AG04450 (cell line): ENCODE data around the gene INPP5A. TPM values are rescaled to one million over a fixed set of nuclear protein-coding genes. Genes with fewer than 3 reads are reported as not detected.
"Not testable (repeated sequence)": the region's sequence is repeated elsewhere in the genome, so short reads cannot be mapped to it uniquely, and the experiment has no call there.

Source experiments
- CTCF ChIA-PET: fragments of 300-600, 350-600 bp; formaldehyde crosslinking; extraction: SDS; loops from one replicate; lab custom pipeline; 2022; ENCODE audit warnings: antibody characterized with exemption, inconsistent platforms; lab: Charles Lee
- POLR2A ChIA-PET: fragments of 350-600 bp; formaldehyde crosslinking; extraction: SDS; loops from one replicate; lab custom pipeline; 2021; ENCODE audit warnings: antibody characterized with exemption, inconsistent platforms; lab: Yijun Ruan, JAX
- DNase-seq: peaks from one replicate; pipeline ENCODE4 v3.0.0-alpha.2; 2011; ENCODE audit warnings: low read depth, low spot score
- H3K27ac ChIP-seq: one replicate; pipeline ENCODE4 v1.5.1; 2012; ENCODE audit warnings: low read depth, low read length, control low read depth
- H3K27me3 ChIP-seq: one replicate; pipeline ENCODE4 v1.6.0; 2012; ENCODE audit warnings: low read length; ENCODE audit not compliant: control insufficient read depth, insufficient read depth
- H3K4me3 ChIP-seq: 2 replicates; pipeline ENCODE4 v1.5.1; 2011; ENCODE audit warnings: mild to moderate bottlenecking, low read depth, low read length, control low read depth
- H3K9me3 ChIP-seq: 2 replicates; pipeline ENCODE4 v1.5.1; 2012; ENCODE audit warnings: low read length; ENCODE audit not compliant: control insufficient read depth, insufficient read depth
- polyA plus RNA-seq: library from polyadenylated mRNA; depleted of rRNA; stranded (reverse); fragments of >200 nt; gene quantifications from 2 replicates; pipeline ENCODE4 v1.2.3, GENCODE V29; 2011
- TF ChIP-seq, protein P1 (sequence below): IDR thresholded peaks from 2 replicates; pipeline ENCODE4 v1.5.1; 2011; ENCODE audit warnings: low read depth, low read length, control low read depth, inconsistent platforms

The INPP5A gene
- polyA plus RNA-seq, 1 experiment: 22.5 TPM

DNA sequence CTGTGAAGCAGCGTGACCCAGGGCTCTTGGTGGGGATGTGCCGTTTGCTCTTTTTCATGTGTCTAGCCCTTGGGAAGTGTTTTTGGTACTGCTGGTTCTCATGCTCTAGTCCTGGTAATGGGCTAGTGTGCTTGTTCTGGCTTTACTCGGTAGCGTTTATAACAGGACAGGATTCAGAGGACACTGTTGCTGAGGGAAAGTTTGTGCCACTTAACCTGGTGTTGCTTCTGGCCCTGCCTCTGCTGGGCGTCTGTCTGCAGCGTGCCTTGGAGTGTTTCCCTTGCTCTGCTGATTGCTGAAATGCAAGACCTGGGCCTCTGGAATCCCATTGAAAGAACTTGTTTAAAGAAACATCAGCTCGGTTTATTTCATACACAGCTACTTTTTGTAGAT lies 35.0 kb downstream of the INPP5A start:
- POLR2A ChIA-PET: no interaction called here
- peaks cover 5% of the 10 kb centered on the region for H3K27me3 ChIP-seq
- H3K4me3 ChIP-seq: no peak overlapping the region
- CTCF ChIA-PET: interaction anchor here (1.0 to 1.4 kb wide), 2 partner anchors 10 to 53 kb away, joined by 3 read pairs; no protein-coding TSS in a partner anchor
- no peaks in the 10 kb centered on the region; the same call in 1 of the 2 replicates for H3K9me3 ChIP-seq
- TF ChIP-seq, protein P1, sequence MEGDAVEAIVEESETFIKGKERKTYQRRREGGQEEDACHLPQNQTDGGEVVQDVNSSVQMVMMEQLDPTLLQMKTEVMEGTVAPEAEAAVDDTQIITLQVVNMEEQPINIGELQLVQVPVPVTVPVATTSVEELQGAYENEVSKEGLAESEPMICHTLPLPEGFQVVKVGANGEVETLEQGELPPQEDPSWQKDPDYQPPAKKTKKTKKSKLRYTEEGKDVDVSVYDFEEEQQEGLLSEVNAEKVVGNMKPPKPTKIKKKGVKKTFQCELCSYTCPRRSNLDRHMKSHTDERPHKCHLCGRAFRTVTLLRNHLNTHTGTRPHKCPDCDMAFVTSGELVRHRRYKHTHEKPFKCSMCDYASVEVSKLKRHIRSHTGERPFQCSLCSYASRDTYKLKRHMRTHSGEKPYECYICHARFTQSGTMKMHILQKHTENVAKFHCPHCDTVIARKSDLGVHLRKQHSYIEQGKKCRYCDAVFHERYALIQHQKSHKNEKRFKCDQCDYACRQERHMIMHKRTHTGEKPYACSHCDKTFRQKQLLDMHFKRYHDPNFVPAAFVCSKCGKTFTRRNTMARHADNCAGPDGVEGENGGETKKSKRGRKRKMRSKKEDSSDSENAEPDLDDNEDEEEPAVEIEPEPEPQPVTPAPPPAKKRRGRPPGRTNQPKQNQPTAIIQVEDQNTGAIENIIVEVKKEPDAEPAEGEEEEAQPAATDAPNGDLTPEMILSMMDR: no peak
- no peak overlapping the region for H3K27ac ChIP-seq
- no peak for DNase-seq

DNA sequence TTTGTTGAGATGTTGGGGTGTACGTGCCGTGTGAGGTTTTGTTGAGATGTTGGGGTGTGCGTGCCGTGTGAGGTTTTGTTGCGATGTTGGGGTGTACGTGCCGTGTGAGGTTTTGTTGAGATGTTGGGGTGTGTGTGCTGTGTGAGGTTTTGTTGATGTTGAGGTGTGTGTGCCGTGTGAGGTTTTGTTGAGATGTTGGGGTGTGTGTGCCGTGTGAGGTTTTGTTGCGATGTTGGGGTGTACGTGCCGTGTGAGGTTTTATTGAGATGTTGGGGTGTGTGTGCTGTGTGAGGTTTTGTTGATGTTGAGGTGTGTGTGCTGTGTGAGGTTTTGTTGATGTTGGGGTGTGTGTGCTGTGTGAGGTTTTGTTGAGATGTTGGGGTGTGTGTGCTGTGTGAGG lies 35.4 kb downstream of the INPP5A start:
- POLR2A ChIA-PET, H3K9me3 ChIP-seq, H3K27ac ChIP-seq, H3K27me3 ChIP-seq, DNase-seq, H3K4me3 ChIP-seq: not testable (repeated sequence)
- CTCF ChIA-PET: interaction anchor here (1.4 kb wide), 1 partner anchor 9 kb away, joined by 3 read pairs; no protein-coding TSS in a partner anchor

DNA sequence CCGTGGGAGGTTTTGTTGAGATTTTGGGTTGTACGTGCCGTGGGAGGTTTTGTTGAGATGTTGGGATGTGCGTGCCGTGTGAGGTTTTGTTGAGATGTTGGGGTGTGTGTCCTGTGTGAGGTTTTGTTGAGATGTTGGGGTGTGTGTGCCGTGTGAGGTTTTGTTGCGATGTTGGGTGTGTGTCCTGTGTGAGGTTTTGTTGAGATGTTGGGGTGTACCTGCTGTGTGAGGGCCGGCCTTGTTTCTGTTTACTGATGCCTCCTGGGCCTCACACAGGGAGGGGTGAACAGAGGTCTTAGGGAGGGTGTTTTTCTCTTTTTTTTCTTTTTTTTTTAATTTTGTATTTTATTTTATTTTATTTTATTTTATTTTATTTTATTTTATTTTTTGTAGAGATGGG lies 36.7 kb downstream of the INPP5A start:
- Histone ChIP-seq H3K27me3 (peaks cover 6% of the 10 kb centered on the region), H3K27ac (no peak overlapping the region), H3K4me3 (no peak overlapping the region), H3K9me3 (no peaks in the 10 kb centered on the region; the same call in 1 of the 2 replicates)
- DNase-seq: no peak
- POLR2A ChIA-PET: no interaction called here
- CTCF ChIA-PET: no interaction called here
- TF ChIP-seq, protein P1: no peak

DNA sequence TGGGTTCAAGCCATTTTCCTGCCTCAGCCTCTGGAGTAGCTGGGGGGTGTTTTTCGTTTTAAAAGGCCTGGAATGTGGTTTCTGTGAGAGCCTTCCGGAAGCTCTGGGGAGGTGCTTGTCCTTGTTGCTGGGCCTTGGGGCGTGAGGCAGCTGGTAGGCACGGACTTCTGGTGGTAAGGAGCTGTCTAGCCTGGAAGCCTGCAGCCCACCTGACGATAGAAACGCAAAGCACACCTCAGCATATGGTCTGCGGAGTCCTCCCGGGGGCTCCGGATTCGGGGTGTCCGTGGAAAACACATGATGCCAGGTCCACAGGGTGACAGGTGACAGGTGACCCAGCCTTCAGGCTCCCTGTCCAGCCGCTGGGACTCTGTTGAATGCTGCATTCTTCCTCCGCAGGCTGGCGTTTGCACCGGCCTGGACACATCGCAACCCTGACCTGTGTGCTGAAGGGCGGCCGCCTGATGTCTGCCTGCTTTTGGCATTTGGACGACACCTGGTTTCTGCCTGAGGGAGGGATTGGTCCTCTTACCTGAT lies 37.3 kb downstream of the INPP5A start:
- H3K4me3 ChIP-seq: no peak overlapping the region
- H3K9me3 ChIP-seq: no peaks in the 10 kb centered on the region; the same call in 1 of the 2 replicates
- POLR2A ChIA-PET: no interaction called here
- peaks cover 6% of the 10 kb centered on the region for H3K27me3 ChIP-seq
- DNase-seq: no peak
- TF ChIP-seq, protein P1: no peak
- H3K27ac ChIP-seq: no peak overlapping the region
- CTCF ChIA-PET: interaction anchor here (0.6 kb wide), 1 partner anchor 111 kb away, joined by 3 read pairs; no protein-coding TSS in a partner anchor

DNA sequence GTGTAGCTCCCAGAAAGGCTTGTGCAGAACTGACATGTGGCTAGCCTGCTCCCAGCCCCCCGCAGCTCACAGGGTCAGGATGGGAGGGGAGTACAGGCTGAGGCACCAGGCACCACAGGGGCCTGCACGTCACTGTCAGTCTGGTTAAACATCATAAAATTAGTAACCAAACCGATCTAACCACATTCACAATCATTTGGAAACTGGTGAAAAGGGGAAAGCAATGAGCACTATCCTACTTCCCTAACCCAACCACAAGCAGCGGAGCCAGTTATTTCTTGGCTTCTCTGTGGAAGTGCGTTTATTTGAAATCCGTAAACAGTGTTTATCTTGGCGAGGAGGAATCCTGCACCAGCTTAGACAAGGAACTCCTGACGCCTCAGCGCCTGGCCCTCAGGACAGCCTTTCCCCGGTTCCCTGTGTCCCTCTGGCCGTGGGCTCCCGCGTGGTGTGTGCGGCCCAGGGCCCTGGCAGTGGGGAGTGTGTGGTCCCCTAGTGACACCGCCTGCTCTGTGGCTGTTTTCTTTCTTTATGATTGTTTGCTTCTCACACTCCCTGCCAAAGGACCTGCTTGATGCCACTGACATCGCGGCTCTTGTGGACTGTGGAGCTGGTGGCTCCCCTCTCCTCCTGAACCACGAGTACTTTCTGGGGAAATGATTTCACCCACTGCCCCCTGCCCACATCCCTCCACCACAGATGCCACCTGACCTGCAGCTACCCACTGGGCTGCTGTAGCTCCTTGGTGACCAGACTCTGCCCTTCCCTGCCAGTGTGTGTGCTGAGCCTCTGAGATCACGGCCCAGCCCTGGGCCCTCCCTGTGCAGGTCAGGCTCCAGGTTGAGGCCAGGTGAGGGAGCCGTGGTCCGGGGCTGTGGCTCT lies 38.0 kb downstream of the INPP5A start:
- POLR2A ChIA-PET: no interaction called here
- Histone ChIP-seq H3K27ac (no peak overlapping the region), H3K4me3 (no peak overlapping the region), H3K27me3 (peaks cover 6% of the 10 kb centered on the region), H3K9me3 (no peaks in the 10 kb centered on the region; the same call in 1 of the 2 replicates)
- DNase-seq: peak; percentile 65
- CTCF ChIA-PET: interaction anchor here (0.6 kb wide), 1 partner anchor 112 kb away, joined by 3 read pairs; no protein-coding TSS in a partner anchor
- TF ChIP-seq, protein P1: no peak
